Lower leg skin (tissue), 4 donors: Measurements from ENCODE around the gene SCGB1D2. TPM values are rescaled to one million over a fixed set of nuclear protein-coding genes. Genes with fewer than 3 reads are reported as not detected.

Source experiments
- DNase-seq, 2 donors: peaks; one replicate each; pipeline ENCODE4 v3.0.0-alpha.2; 2019; ENCODE audit warnings: low spot score in 2 of 2
- H3K4me3 ChIP-seq: fragments of 200-600 bp; sonication (generic); 2 replicates; pipeline ENCODE4 v1.5.1; 2017; ENCODE audit warnings: mild to moderate bottlenecking, low read depth; ENCODE audit not compliant: poor library complexity, severe bottlenecking
- POLR2A ChIP-seq, 2 donors: fragments of 450-650 bp; IDR thresholded peaks; one replicate each; pipeline ENCODE4 v1.6.1; 2016 to 2017; ENCODE audit warnings: antibody characterized with exemption in 2 of 2, mild to moderate bottlenecking in 1 of 2, moderate library complexity in 1 of 2
- WGBS, 2 donors: methylation state at CpG; one replicate each; pipeline ENCODE4 v1.1.5; 2018; 5-methylcytosine and 5-hydroxymethylcytosine counted together
- intact Hi-C: fragments of 100-400 bp; cut with DNase I; formaldehyde crosslinking; loops from one replicate; pipeline ENCODE4 v1.15.0; 2023; ENCODE audit warnings: low total_unique reads
- total RNA-seq, 4 donors: library from RNA; depleted of rRNA; stranded (reverse); fragments of >200 nt; gene quantifications; one replicate each; pipeline ENCODE4 v1.1.0, GENCODE V29; 2016
- TF ChIP-seq, protein P1 (sequence below), 3 donors: fragments of 450-650 bp; IDR thresholded peaks; one replicate each; pipeline ENCODE4 v1.5.1; 2016; ENCODE audit warnings: antibody characterized with exemption in 3 of 3, mild to moderate bottlenecking in 3 of 3, moderate library complexity in 2 of 3

The SCGB1D2 gene
- total RNA-seq, 4 donors from 2014 or later, result 100 to 1,012 (median 470) TPM

GRCh38 chr11:62223095-62223494 lies 18.9 kb upstream of the SCGB1D2 start:
- TF ChIP-seq, protein P1, sequence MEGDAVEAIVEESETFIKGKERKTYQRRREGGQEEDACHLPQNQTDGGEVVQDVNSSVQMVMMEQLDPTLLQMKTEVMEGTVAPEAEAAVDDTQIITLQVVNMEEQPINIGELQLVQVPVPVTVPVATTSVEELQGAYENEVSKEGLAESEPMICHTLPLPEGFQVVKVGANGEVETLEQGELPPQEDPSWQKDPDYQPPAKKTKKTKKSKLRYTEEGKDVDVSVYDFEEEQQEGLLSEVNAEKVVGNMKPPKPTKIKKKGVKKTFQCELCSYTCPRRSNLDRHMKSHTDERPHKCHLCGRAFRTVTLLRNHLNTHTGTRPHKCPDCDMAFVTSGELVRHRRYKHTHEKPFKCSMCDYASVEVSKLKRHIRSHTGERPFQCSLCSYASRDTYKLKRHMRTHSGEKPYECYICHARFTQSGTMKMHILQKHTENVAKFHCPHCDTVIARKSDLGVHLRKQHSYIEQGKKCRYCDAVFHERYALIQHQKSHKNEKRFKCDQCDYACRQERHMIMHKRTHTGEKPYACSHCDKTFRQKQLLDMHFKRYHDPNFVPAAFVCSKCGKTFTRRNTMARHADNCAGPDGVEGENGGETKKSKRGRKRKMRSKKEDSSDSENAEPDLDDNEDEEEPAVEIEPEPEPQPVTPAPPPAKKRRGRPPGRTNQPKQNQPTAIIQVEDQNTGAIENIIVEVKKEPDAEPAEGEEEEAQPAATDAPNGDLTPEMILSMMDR (IDR thresholded peaks at IDR 0.05), result no peak
- no peak overlapping the region for H3K4me3 ChIP-seq
- DNase-seq, result no peak
- intact Hi-C loops, result no loop called here

DNA sequence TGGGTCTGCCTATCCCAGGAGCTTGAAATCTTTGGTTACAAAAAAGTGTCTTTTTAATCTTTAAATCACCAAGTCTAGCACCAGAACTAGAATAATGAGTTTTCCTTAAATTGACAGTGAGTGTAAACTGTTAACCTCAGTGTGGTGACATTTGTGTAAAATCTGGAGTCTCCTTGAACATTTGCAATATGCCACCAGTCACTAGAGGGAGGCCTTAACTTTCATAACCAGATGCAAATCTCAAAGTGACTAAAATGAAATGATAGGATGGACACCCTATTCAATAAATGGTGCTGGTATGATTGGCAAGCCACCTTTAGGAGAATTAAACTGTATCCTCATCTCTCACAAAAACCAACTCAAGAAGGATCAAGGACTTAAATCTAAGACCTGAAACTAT lies 8.3 kb upstream of the SCGB1D2 start:
- TF ChIP-seq POLR2A (IDR thresholded peaks at IDR 0.05), result no peak
- TF ChIP-seq, protein P1 (IDR thresholded peaks at IDR 0.05), result no peak
- no peak overlapping the region for H3K4me3 ChIP-seq
- no peak for DNase-seq
- intact Hi-C loops, result no loop called here

DNA sequence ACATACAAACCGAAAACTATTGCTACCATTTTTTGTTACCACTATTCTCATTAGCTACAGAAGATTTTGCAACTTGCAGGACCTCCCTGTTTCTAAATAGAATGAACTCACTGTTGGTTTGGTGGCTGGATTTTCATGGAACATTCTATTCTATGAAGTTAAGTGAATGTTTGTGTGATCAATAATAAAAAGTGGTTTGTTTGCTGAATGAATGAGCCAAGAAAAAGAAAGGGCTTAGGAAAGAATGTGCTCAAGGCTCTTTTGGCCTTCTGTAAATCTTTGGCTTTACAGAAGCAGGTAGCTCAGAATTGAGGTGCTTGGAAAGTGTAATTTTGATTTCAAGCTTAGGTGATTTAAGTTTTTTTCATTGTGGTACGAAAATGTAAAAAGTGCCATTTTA lies 5.9 kb upstream of the SCGB1D2 start:
- no peak overlapping the region for H3K4me3 ChIP-seq
- intact Hi-C loops, result no loop called here
- WGBS, 2 donors, result 60 to 70% methylated on average over 2 of the region's 2 CpGs
- TF ChIP-seq, protein P1 (IDR thresholded peaks at IDR 0.05), result no peak
- no peak for TF ChIP-seq POLR2A (IDR thresholded peaks at IDR 0.05)
- no peak for DNase-seq

- no peak overlapping the region for H3K4me3 ChIP-seq
- TF ChIP-seq POLR2A (IDR thresholded peaks at IDR 0.05), result no peak
- WGBS, 2 donors, result 70 to 71% methylated on average over 4 of the region's 4 CpGs
- intact Hi-C loops, result no loop called here
- DNase-seq, result no peak
Observed at GRCh38 chr11:62237499-62237898, 4.5 kb upstream of the SCGB1D2 start.

DNA sequence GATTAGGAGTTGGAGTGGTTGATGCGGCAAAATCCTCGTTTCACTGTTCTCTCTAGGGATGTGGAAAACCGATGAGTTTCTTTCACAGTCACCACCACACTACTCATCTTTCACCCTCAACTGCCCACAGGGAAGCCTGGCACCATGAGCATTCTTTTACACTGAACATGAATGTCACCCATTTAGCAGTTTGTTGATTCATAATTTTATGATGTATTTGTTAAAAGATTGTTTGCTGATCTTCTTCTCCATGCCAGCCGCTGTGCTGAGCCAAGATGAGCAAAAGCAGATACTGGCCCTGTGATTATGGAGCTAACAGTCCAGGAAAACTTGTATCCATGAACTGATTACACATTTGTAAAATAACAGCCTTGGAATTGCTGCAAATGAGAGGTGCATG lies 3.9 kb upstream of the SCGB1D2 start:
- TF ChIP-seq, protein P1 (IDR thresholded peaks at IDR 0.05), result no peak
- no peak for TF ChIP-seq POLR2A (IDR thresholded peaks at IDR 0.05)
- intact Hi-C loops, result no loop called here
- WGBS, 2 donors, result 81 to 82% methylated on average over 4 of the region's 4 CpGs
- H3K4me3 ChIP-seq, result no peak overlapping the region
- DNase-seq, result no peak

GRCh38 chr11:62241095-62241494 lies 944 bp upstream of the SCGB1D2 start:
- DNase-seq, result no peak
- no peak overlapping the region for H3K4me3 ChIP-seq
- TF ChIP-seq, protein P1 (IDR thresholded peaks at IDR 0.05), result no peak
- TF ChIP-seq POLR2A (IDR thresholded peaks at IDR 0.05), result no peak
- intact Hi-C loops, result no loop called here
- 90% methylated on average over 3 of the region's 3 CpGs for WGBS, 2 donors
